NB4 (cell line): ENCODE data around the gene VAV2.

Experiments
- DNase-seq: peaks from one replicate; pipeline ENCODE4 v3.0.0; 2010; ENCODE audit warnings: low read depth
- H3K4me3 ChIP-seq: one replicate; pipeline ENCODE4 v1.5.1; 2011; ENCODE audit warnings: mild to moderate bottlenecking, low read depth, low read length, moderate library complexity
- CTCF ChIP-seq: IDR thresholded peaks from one replicate; pipeline ENCODE4 v1.5.1; 2012; ENCODE audit warnings: low read depth, low read length
- MYC ChIP-seq: IDR thresholded peaks from 2 replicates; pipeline ENCODE4 v1.6.1; 2011; ENCODE audit warnings: low read depth, low read length
- POLR2A ChIP-seq: IDR thresholded peaks from 2 replicates; pipeline ENCODE4 v1.6.1; 2011; ENCODE audit warnings: mild to moderate bottlenecking; ENCODE audit not compliant: insufficient read length; ENCODE audit errors: extremely low read depth
- TF ChIP-seq, protein P1 (sequence below): IDR thresholded peaks from 2 replicates; pipeline ENCODE4 v1.6.1; 2011; ENCODE audit warnings: low read depth, low read length

Gene VAV2

GRCh38 chr9:133775291-133775690, 216.8 kb downstream of the VAV2 start:
- TF ChIP-seq POLR2A (no peak), CTCF (no peak), MYC (no peak)
- TF ChIP-seq, protein P1, sequence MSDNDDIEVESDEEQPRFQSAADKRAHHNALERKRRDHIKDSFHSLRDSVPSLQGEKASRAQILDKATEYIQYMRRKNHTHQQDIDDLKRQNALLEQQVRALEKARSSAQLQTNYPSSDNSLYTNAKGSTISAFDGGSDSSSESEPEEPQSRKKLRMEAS, result no peak
- no peak for DNase-seq
- H3K4me3 ChIP-seq, result no peak overlapping the region

GRCh38 chr9:133774799-133775198, 217.3 kb downstream of the VAV2 start:
- H3K4me3 ChIP-seq, result no peak overlapping the region
- TF ChIP-seq POLR2A (no peak), MYC (no peak), CTCF (no peak)
- TF ChIP-seq, protein P1, result no peak

GRCh38 chr9:133773889-133774655, 218.1 kb downstream of the VAV2 start:
- TF ChIP-seq CTCF, result no peak
- no peak for TF ChIP-seq POLR2A
- TF ChIP-seq MYC, result no peak
- TF ChIP-seq, protein P1, result no peak
- no peak for DNase-seq

More at GRCh38 chr9:133774799-133775198, 217.3 kb downstream of the VAV2 start:
- no peak for DNase-seq

GRCh38 chr9:133772581-133772980, 219.5 kb downstream of the VAV2 start:
- TF ChIP-seq POLR2A (no peak), CTCF (no peak), MYC (no peak)
- TF ChIP-seq, protein P1, result no peak
- no peak overlapping the region for H3K4me3 ChIP-seq
- DNase-seq, result no peak

More at GRCh38 chr9:133773889-133774655, 218.1 kb downstream of the VAV2 start:
- no peak overlapping the region for H3K4me3 ChIP-seq

- H3K4me3 ChIP-seq, result no peak overlapping the region
- TF ChIP-seq POLR2A (no peak), CTCF (no peak), MYC (no peak)
- TF ChIP-seq, protein P1, result no peak
- no peak for DNase-seq
Measured at GRCh38 chr9:133771486-133772482, 220.3 kb downstream of the VAV2 start.
